GM19397 (cell line): ENCODE results near the gene BEST2.
"Not testable (repeated sequence)": the region's sequence is repeated elsewhere in the genome, so short reads cannot be mapped to it uniquely, and the experiment has no call there.

Experiments
- ATAC-seq: cut with Tn5 transposase; IDR thresholded peaks from one replicate; pipeline ENCODE4 v1.9.1; 2021; ENCODE audit warnings: mild to moderate bottlenecking, moderate library complexity; ENCODE audit not compliant: unreplicated experiment

BEST2 gene

DNA sequence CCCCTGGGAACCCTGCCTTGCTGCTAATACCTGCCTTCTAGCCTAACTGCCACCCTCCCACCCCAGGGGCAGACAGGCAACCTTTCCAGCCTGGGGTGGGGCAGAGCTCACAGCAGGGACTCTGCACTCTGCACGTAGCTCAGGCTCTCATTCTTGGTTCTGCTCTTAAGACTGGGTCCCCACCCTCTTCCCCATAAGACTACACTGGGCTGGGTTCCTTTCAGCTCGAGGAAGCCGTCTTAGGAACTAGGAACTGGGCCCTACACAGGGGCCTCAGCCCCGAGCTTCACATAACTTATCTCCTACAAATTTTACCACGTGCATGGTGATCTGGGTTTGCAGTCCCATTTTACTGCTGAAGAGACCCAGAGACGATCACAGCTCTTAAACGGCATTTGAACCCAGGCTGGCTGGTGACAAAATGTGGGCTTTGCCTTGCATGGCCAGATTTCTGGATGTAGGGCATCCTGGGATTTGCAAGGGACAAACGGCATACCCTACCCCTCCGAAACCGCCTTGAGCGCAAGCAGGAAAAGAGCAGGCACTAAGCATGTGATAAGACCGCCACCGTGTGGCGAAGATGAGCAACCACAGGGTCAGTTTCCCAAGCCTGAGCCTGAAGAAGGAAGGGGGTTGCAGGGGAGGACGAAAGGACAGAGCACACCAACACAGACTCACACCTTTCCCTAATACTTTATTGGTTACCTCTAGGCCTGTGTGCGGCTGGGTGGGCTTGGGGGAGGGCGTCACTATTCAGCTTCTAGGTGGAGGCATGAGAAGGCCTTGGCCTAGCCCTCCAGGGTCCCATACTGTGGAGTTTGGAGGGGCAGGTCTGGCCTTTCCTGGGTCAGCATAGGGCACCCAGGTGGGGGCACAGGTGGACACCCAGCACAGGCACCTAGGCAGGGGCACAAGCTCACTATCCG lies 44.8 kb downstream of the BEST2 start:
- no peak for ATAC-seq

DNA sequence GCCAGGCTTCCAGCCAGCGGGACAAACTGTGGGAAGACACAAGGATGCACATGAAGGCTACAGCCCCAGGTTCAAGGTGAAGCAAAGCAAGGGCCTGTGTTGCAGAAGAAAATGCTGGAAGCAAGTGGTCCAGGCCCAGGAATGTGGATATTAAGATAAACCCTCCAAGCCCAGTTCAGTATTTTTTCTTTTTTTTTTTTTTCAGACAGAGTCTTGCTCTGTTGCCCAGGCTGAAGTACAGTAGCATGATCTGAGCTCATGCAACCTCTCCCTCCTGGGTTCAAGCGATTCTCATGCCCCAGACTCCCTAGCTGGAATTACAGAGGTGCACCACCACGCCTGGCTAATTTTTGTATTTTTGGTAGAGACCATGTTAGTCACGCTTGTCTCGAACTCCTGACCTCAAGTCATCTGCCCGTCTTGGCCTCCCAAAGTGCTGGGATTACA lies 45.6 kb downstream of the BEST2 start:
- ATAC-seq: no peak

DNA sequence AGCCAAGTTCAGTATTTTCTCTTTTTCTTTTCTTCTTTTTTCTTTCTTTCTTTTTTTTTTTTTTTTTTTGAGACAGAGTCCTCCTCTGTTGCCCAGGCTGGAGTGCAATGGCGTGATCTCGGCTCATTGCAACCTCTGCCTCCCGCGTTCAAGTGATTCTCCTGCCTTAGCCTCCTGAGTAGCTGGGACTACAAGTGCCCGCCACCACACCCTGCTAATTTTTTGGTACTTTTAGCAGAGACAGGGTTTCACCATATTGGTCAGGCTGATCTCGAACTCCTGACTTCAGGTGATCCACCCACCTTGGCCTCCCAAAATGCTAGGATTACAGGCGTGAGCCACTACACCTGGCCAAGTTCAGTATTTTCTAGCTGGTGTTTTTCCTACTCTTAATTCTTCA lies 46.0 kb downstream of the BEST2 start:
- not testable (repeated sequence) for ATAC-seq

DNA sequence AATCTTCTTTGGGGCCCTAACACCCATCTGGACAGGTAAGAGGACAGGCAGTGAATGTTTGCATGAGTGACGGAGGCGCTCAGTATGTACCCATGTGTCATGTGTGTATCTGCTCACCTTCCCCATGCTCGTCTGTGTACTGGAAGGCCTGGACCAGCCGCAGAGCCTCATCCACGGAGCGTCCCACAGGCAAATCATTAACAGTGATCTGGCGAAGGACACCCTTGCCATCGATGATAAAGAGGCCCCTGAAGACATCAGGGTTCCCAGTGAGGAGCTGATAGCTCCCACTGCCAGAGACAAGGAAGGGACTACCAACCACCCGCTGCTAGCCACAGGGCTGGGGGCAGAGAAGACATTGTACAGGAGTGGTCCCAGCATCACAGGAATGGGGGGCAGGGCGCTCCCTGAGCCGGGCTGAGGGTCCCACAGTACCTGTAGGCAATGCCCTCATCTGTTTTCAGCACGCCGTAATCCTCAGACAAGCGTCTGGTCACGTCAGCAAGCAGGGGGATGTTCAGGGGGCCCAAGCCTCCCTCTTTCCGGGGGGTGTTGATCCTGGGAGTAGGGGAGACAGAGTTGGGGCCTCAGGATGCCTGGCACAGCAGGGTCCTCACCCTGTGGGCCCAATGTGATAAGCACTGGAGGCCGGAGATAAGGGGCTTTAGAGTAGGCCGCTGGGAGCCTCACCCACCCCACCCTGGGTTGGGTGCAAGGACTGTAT lies 48.3 kb downstream of the BEST2 start:
- no peak for ATAC-seq

DNA sequence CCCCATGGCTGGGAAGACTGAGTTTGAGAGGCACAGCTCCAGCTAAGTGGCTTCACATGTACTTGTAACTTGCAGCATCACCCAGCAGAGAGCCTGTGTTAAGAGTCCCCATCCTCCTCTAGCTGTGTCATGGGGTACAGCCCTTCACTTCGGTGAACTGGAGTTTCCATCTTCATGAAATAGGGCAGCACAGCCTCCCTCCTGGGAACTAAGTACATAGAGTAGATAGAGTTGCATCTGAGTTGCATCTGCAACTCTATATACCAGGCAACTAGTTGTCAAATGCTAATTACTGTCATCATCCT lies 48.8 kb downstream of the BEST2 start:
- no peak for ATAC-seq

DNA sequence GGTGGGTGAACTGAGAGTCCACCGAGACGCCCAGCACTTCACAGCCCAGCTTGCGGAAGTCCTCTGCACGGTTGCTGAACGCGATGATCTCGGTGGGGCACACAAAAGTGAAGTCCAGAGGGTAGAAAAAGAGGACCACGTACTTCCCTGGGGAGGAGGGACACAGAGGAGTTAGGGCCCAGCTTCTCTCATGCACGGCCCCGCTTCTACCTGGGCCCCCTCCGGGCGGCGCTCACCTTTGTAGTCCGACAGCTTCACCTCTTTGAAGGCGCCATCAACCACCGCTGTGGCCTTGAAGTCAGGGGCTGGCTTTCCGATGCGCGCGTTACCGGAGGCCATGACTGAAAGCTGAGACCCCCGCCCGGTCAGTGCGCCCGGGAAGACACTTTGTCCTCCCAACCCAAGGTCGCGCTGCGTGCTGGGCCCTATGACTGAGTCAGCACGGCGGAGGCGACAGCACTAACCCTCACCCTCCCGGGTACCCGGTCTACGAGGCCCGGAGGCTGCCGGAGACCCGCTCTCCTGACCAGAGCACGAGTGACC lies 49.4 kb downstream of the BEST2 start:
- no peak for ATAC-seq

DNA sequence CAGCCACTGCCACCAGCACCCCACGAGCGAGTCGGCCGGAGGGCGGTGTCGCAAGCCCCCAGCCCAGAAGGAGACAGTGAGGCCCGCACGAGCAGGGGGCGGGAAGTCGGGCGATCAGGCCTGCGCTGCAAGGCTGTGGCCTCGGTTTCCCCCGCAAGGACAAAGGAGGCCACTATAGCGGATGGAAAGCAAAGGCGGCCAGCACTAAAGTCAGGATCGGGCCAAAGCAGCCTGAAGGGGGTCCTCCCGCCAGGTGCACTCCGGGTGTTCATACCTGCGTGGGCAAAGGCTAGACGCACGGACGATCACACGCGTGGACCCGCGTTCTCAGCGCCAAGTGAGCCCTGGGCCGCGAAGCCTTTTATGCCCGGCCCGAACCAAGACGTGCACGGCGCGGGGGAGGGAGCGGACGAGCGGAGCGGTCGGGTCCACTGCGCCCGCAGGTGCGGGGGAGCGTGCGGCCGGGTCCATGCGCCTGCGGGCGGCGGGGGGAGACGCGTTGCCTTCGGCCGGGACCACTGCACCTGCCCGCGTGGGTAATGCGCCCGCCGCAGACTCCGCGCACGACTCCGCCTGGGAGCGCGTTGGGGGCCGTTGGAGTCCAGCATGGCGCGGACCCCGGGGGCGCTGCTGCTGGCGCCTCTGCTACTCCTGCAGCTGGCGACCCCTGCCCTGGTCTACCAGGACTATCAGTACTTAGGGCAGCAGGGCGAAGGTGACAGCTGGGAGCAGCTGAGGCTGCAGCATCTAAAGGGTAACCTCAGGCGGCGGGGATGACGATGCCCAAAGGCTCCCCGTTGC lies 50.1 kb downstream of the BEST2 start, which contains the start of the genes PRDX2 and THSD8:
Gene PRDX2 (minus strand): TSS at position 335 of the 801 bp plus-strand sequence. CDS start 539 bp downstream, outside the sequence.
Gene THSD8 (plus strand): TSS at position 604 of the 801 bp plus-strand sequence. CDS start 3 bp downstream, at position 607.
- peak; percentile 38 for ATAC-seq

DNA sequence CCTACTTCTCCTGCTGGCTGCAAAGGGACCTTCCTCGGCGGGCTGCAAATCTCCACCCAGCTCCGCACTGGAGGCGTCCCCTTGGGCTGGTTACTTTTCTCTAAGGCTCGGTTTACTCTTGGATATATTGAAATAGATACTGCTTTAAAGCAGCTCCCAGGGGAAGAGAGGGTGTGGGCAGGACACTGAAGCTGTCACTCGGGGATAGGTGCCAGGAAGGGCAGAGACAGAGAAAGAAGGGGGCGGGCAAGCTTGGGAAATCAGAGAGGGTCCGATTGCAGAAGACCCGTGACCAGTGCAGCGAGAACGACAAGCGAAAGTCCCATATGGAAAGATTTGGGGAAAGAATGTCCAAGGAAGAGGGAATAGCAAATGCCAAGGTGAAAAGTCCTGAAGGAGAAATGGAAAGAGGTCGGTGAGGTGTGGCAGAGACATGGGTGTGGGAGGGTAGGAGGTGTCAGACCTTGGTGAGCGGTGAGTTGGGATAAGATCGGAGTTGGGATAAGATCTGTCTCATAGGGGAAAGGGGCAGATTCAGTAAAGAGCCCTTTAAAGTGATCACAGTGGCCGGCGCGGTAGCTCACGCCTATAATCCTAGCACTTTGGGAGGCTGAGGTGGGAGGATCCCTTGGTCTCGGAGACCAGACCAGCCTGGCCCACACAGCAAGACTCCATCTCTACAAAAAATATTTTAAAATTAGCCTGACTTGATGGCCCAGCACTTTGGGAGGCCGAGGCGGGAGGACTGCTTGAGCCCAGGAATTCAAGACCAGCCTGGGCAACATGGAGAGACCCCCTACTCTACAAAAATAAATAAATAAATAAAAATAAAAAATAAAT lies 50.9 kb downstream of the BEST2 start:
- no peak for ATAC-seq

DNA sequence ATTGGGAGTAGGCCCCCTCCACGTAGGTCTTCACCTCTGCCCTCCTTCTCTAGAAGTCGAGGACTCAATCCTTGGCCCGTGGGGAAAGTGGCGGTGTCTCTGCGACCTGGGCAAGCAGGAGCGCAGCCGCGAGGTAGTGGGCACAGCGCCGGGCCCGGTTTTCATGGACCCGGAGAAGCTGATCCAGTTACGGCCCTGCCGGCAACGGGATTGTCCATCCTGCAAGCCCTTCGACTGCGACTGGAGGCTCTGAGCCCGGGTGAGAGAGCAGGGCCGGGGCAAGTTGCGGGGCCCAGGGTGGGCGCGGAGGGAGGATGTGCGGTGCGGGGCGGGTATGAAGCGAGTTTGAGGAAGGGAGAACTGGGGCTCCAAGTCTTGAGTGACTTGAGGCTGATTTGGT lies 52.5 kb downstream of the BEST2 start:
- ATAC-seq: no peak

DNA sequence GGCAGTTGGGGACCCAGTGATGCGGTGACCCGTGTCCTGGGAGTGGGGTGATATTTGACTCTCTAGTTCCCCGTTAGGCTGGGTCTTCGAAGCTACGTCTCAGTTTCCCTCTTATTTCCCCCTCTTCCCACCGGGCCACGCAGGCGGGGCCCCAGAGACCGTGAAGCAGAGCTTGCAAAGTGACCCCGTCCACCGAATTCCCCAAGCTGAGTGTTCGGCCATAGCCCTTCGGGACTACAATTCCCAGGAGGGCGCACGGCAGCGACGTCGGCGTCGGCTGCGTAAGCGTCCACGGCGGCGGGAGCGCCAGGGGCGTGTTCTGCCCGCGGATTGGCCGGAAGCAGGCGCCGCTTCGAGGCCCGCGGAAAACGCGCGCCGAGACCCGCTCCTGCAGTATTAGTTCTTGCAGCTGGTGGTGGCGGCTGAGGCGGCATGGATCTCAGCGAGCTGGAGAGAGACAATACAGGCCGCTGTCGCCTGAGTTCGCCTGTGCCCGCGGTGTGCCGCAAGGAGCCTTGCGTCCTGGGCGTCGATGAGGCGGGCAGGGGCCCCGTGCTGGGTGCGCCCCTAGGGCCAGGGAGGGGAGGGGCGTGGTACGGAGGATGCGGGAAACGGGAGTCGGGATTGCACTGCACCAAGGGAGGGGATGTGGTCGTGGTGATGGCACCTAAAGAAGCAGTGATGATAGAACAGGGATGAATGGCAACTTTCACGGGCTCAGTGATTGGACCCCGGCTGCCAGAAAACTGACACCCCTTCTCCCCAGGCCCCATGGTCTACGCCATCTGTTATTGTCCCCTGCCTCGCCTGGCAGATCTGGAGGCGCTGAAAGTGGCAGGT lies 54.9 kb downstream of the BEST2 start, which contains the start of gene RNASEH2A:
Gene RNASEH2A (plus strand): TSS at position 343 of the 840 bp plus-strand sequence. CDS start 90 bp downstream, at position 433.
- peak; percentile 64 for ATAC-seq
